H9 (cell line): Measurements from ENCODE around the gene ATG5. TPM values are rescaled to one million over a fixed set of nuclear protein-coding genes. Genes with fewer than 3 reads are reported as not detected.

Experiments used
- DNase-seq: peaks from one replicate; pipeline ENCODE4 v3.0.0-alpha.2; 2017
- H2AFZ ChIP-seq: one replicate; pipeline ENCODE4 v1.6.1; 2013; ENCODE audit warnings: mild to moderate bottlenecking, low read length, control low read depth, moderate library complexity
- H2AK5ac ChIP-seq: 2 replicates; pipeline ENCODE4 v1.6.1; 2013; ENCODE audit warnings: low read length, control low read depth, mixed read lengths; ENCODE audit not compliant: insufficient read length
- H2BK120ac ChIP-seq: one replicate; pipeline ENCODE4 v1.6.1; 2013; ENCODE audit warnings: low read depth, mild to moderate bottlenecking, low read length, control low read depth, inconsistent platforms; ENCODE audit not compliant: poor library complexity, severe bottlenecking
- H2BK12ac ChIP-seq: 2 replicates; pipeline ENCODE4 v1.6.1; 2013; ENCODE audit warnings: low read length, control low read depth, mixed read lengths, low read depth; ENCODE audit not compliant: insufficient read length
- H2BK15ac ChIP-seq: 2 replicates; pipeline ENCODE4 v1.6.1; 2013; ENCODE audit warnings: low read depth, low read length, control low read depth
- H2BK20ac ChIP-seq: one replicate; pipeline ENCODE4 v1.6.1; 2013; ENCODE audit warnings: low read depth, mild to moderate bottlenecking, low read length, control low read depth, inconsistent platforms; ENCODE audit not compliant: poor library complexity, severe bottlenecking
- H2BK5ac ChIP-seq: 2 replicates; pipeline ENCODE4 v1.6.1; 2013; ENCODE audit warnings: low read length, control low read depth, mixed read lengths; ENCODE audit not compliant: insufficient read length
- H3K14ac ChIP-seq: 2 replicates; pipeline ENCODE4 v1.6.1; 2013; ENCODE audit warnings: low read length, control low read depth; ENCODE audit not compliant: insufficient read depth
- H3K18ac ChIP-seq: 2 replicates; pipeline ENCODE4 v1.6.1; 2013; ENCODE audit warnings: low read depth, mild to moderate bottlenecking, mixed read lengths, low read length, control low read depth; ENCODE audit not compliant: insufficient read length
- H3K23ac ChIP-seq: 2 replicates; pipeline ENCODE4 v1.6.1; 2013; ENCODE audit warnings: low read length, control low read depth, mixed read lengths, low read depth; ENCODE audit not compliant: insufficient read length
- H3K23me2 ChIP-seq: 2 replicates; pipeline ENCODE4 v1.6.1; 2013; ENCODE audit warnings: low read depth, mild to moderate bottlenecking, mixed read lengths, low read length, control low read depth; ENCODE audit not compliant: insufficient read length, poor library complexity, severe bottlenecking
- H3K27ac ChIP-seq: 2 replicates; pipeline ENCODE4 v1.5.1; 2013; ENCODE audit warnings: low read length, control low read depth, mixed read lengths, low read depth; ENCODE audit not compliant: insufficient read length
- H3K27me3 ChIP-seq: 2 replicates; pipeline ENCODE4 v1.6.1; 2013; ENCODE audit warnings: low read length, control low read depth, inconsistent platforms; ENCODE audit not compliant: insufficient read depth
- H3K4ac ChIP-seq: 2 replicates; pipeline ENCODE4 v1.6.1; 2013; ENCODE audit warnings: low read depth, mild to moderate bottlenecking, control low read depth, inconsistent platforms, low read length, moderate library complexity
- H3K4me1 ChIP-seq: 2 replicates; pipeline ENCODE4 v1.6.1; 2013; ENCODE audit warnings: low read length, control low read depth, inconsistent platforms; ENCODE audit not compliant: insufficient read depth
- H3K4me2 ChIP-seq: 2 replicates; pipeline ENCODE4 v1.6.1; 2013; ENCODE audit warnings: low read length, control low read depth, mixed read lengths; ENCODE audit not compliant: insufficient read length, insufficient read depth
- H3K56ac ChIP-seq: 2 replicates; pipeline ENCODE4 v1.6.1; 2013; ENCODE audit warnings: low read depth, mild to moderate bottlenecking, mixed read lengths, low read length, control low read depth; ENCODE audit not compliant: insufficient read length
- H3K79me1 ChIP-seq: 2 replicates; pipeline ENCODE4 v1.6.1; 2013; ENCODE audit warnings: low read depth, mild to moderate bottlenecking, moderate library complexity, low read length, control low read depth, inconsistent platforms; ENCODE audit not compliant: insufficient read depth, poor library complexity, severe bottlenecking
- H3K79me2 ChIP-seq: 2 replicates; pipeline ENCODE4 v1.6.1; 2013; ENCODE audit warnings: low read length, control low read depth, inconsistent platforms; ENCODE audit not compliant: insufficient read depth
- H3K9ac ChIP-seq: 2 replicates; pipeline ENCODE4 v1.6.1; 2013; ENCODE audit warnings: low read length, control low read depth, mixed read lengths; ENCODE audit not compliant: insufficient read length; ENCODE audit errors: extremely low read depth
- H3K9me3 ChIP-seq: one replicate; pipeline ENCODE4 v1.6.1; 2013; ENCODE audit warnings: low read depth, low read length, inconsistent platforms; ENCODE audit not compliant: control insufficient read depth
- H3T11ph ChIP-seq: one replicate; pipeline ENCODE4 v1.6.1; 2013; ENCODE audit warnings: mild to moderate bottlenecking, low read length, control low read depth, inconsistent platforms
- H4K20me1 ChIP-seq: one replicate; pipeline ENCODE4 v1.6.1; 2013; ENCODE audit not compliant: control insufficient read depth, insufficient read length, insufficient read depth
- H4K5ac ChIP-seq: 2 replicates; pipeline ENCODE4 v1.6.1; 2013; ENCODE audit warnings: low read depth, mild to moderate bottlenecking, mixed read lengths, low read length, control low read depth; ENCODE audit not compliant: insufficient read length
- H4K8ac ChIP-seq: replicated peaks from 2 replicates; pipeline ENCODE4 v1.6.1; 2013; ENCODE audit warnings: low read length, control low read depth, mixed read lengths, low read depth; ENCODE audit not compliant: insufficient read length
- H4K91ac ChIP-seq: 2 replicates; pipeline ENCODE4 v1.6.1; 2013; ENCODE audit warnings: low read depth, mild to moderate bottlenecking, moderate library complexity, mixed read lengths, low read length, control low read depth; ENCODE audit not compliant: insufficient read length
- H3K27ac Mint-ChIP-seq, 3 experiments: 2 replicates in 2 of 3; 3 replicates in 1 of 3; pipeline ENCODE4 v1.8.0; 2020 to 2021; ENCODE audit warnings: mixed read lengths in 3 of 3, mild to moderate bottlenecking in 1 of 3, moderate library complexity in 1 of 3
- H3K27me3 Mint-ChIP-seq: 2 replicates; pipeline ENCODE4 v1.8.0; 2021; ENCODE audit warnings: low read depth, mild to moderate bottlenecking, moderate library complexity, mixed read lengths
- H3K36me3 Mint-ChIP-seq, 3 experiments: 2 replicates in 2 of 3; 3 replicates in 1 of 3; pipeline ENCODE4 v1.8.0; 2020 to 2021; ENCODE audit warnings: low read depth in 3 of 3, mixed read lengths in 3 of 3; ENCODE audit not compliant: insufficient read depth in 1 of 3
- H3K4me1 Mint-ChIP-seq, 2 experiments: 2 replicates each; pipeline ENCODE4 v1.8.0; 2020; ENCODE audit warnings: mixed read lengths in 2 of 2
- H3K4me3 Mint-ChIP-seq, 2 experiments: 2 replicates in 1 of 2; 3 replicates in 1 of 2; pipeline ENCODE4 v1.8.0; 2020 to 2021; ENCODE audit warnings: mild to moderate bottlenecking in 2 of 2, mixed read lengths in 2 of 2, moderate library complexity in 1 of 2
- H3K9me3 Mint-ChIP-seq, 2 experiments: 2 replicates in 1 of 2; 3 replicates in 1 of 2; pipeline ENCODE4 v1.8.0; 2020; ENCODE audit warnings: mild to moderate bottlenecking in 2 of 2, mixed read lengths in 2 of 2, moderate library complexity in 1 of 2
- WGBS: extraction: QIAGEN DNeasy Blood & Tissue Kit; methylation state at CpG from one replicate; pipeline ENCODE4 v1.1.7; 2013; ENCODE audit warnings: missing lambda C conversion rate, low lambda C conversion rate, mixed read lengths; ENCODE audit not compliant: insufficient read length; ENCODE audit errors: extremely low coverage; 5-methylcytosine and 5-hydroxymethylcytosine counted together
- total RNA-seq: library from RNA; stranded (reverse); gene quantifications from 2 replicates; pipeline ENCODE4 v1.2.1, GENCODE V29; 2021
- TF ChIP-seq, protein P1 (sequence below): fragments of 200-600 bp; sonication (generic); conservative IDR thresholded peaks from 3 replicates; pipeline ENCODE4 v1.8.0; 2021; ENCODE audit warnings: antibody characterized with exemption, mild to moderate bottlenecking

Gene ATG5
- total RNA-seq, 1 experiment from 2014 or later = 36.7 TPM

DNA sequence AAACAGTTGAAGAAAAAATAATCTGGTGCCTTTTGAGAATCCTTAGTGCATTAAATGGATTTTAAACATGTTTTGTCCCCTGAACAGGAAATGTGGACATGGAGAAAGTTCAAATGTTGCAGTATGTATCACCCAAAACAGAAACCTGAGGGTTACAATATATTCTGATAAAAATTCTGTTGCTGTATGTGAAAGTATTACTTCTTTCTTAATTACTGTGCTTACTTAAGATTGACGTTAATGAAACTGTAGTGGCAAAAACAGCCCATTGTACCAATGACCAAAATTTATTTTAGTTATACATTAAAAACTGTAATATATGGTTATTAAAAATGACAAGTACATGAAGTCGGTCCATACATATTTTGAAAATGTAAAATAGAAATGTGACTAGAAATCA lies 138.8 kb downstream of the ATG5 start:
- H2AFZ ChIP-seq = no peak overlapping the region
- H3K79me2 ChIP-seq = no peaks in the 10 kb centered on the region
- H3K14ac ChIP-seq = no peak overlapping the region

More for the DNA sequence above, 138.8 kb downstream of the ATG5 start:
- no peaks in the 10 kb centered on the region for H3K9me3 ChIP-seq
- H3K27ac ChIP-seq = no peak overlapping the region
- H4K5ac ChIP-seq = no peak overlapping the region
- no peak overlapping the region for H3K9ac ChIP-seq
- WGBS = no CpG with 5 or more reads among the region's 2 CpGs
- H3K23ac ChIP-seq = no peak overlapping the region
- no peaks in the 10 kb centered on the region for H3K4me1 ChIP-seq
- no peak for DNase-seq
- H3K4me2 ChIP-seq = no peak overlapping the region
- no peak overlapping the region for H3K56ac ChIP-seq
- H3K36me3 Mint-ChIP-seq = peaks cover 0 to 9% (median 0%) of the 10 kb centered on the region in 3 experiments; a peak in 1 of 7 replicates
- H2BK12ac ChIP-seq = no peak overlapping the region
- H3K9me3 Mint-ChIP-seq = no peaks in the 10 kb centered on the region
- H2BK5ac ChIP-seq = no peak overlapping the region
- peaks cover 9 to 14% of the 10 kb centered on the region in 2 experiments for H3K4me1 Mint-ChIP-seq
- no peaks in the 10 kb centered on the region for H3K27me3 Mint-ChIP-seq
- no peak overlapping the region for H3T11ph ChIP-seq
- TF ChIP-seq, protein P1, sequence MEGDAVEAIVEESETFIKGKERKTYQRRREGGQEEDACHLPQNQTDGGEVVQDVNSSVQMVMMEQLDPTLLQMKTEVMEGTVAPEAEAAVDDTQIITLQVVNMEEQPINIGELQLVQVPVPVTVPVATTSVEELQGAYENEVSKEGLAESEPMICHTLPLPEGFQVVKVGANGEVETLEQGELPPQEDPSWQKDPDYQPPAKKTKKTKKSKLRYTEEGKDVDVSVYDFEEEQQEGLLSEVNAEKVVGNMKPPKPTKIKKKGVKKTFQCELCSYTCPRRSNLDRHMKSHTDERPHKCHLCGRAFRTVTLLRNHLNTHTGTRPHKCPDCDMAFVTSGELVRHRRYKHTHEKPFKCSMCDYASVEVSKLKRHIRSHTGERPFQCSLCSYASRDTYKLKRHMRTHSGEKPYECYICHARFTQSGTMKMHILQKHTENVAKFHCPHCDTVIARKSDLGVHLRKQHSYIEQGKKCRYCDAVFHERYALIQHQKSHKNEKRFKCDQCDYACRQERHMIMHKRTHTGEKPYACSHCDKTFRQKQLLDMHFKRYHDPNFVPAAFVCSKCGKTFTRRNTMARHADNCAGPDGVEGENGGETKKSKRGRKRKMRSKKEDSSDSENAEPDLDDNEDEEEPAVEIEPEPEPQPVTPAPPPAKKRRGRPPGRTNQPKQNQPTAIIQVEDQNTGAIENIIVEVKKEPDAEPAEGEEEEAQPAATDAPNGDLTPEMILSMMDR = no peak
- H4K91ac ChIP-seq = no peak overlapping the region
- no peak overlapping the region for H3K4me3 Mint-ChIP-seq
- H2BK15ac ChIP-seq = no peak overlapping the region
- H3K4ac ChIP-seq = no peak overlapping the region
- H3K27me3 ChIP-seq = no peaks in the 10 kb centered on the region
- H3K23me2 ChIP-seq = no peaks in the 10 kb centered on the region
- 0 out of 7 replicates have a peak overlapping the region, but pooled peaks of 1 of the 3 experiments have one; percentile 67 for H3K27ac Mint-ChIP-seq
- H2BK120ac ChIP-seq = no peak overlapping the region
- no peak overlapping the region for H3K18ac ChIP-seq
- no peak overlapping the region for H4K8ac ChIP-seq
- no peak overlapping the region for H2BK20ac ChIP-seq
- H2AK5ac ChIP-seq = no peak overlapping the region
- no peaks in the 10 kb centered on the region for H4K20me1 ChIP-seq
- no peaks in the 10 kb centered on the region for H3K79me1 ChIP-seq
